ENCODE results near the gene FGD3.

The FGD3 gene

GRCh38 chr9:93027750-93028149 is 80.4 kb downstream of the FGD3 start:
- DNase-seq (ENCODE audit: low read depth, low spot score): no peak

DNA sequence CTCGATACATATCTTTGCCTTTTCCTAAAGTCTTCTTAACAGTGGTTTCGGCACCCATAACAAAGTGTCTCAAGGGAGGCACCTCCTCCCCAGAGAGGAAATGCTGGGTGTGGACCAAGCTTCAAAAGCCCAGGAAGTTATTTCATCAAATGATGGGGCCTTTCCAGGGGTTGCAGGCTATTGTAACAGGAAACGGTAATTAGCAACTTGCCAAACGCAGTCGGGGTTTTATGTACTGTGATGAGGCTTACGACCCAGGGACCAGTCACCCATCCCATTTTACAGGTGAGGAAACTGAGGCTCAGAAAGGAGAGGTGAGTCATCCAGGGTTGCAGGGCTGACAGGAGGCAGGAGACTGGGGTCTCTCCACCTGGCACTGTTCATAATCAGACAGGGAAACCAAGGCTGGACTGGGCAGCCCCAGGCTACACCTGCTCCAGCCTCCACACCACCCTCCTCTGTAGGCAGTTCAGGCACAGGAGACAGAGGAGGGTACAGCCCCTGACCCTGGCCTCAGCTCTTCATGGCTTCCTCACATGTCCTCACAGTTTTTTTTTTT is 81.2 kb downstream of the FGD3 start:
- DNase-seq (ENCODE audit: low read depth, low spot score): peak; percentile 37

GRCh38 chr9:93030642-93031628 is 83.6 kb downstream of the FGD3 start:
- no peak for DNase-seq (ENCODE audit: low read depth, low spot score)

GRCh38 chr9:93031629-93032430 is 84.5 kb downstream of the FGD3 start:
- no peak for DNase-seq (ENCODE audit: low read depth, low spot score)

- no peak for DNase-seq (ENCODE audit: low read depth, low spot score)
Observed at GRCh38 chr9:93032545-93032944, 85.2 kb downstream of the FGD3 start.

DNA sequence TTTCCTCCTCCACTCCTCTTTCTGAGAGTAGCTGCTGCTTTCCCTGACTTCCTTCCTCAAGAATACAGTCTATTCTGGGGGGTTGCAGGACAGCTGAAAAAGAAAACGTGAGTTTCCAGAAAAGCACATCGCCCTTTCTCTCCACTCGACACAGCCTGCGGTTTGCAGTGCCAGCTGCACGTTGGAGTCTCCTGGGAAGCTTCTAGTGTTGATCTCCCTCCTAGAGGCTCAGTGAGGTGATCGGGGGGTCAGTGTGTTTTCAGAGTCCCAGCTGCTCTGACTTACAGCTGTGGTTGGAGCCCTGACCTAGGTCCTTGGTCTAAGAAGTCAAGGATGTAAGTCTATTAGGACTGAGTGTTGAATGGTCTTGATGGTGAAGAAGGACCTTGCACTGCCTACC is 86.2 kb downstream of the FGD3 start:
- no peak for DNase-seq (ENCODE audit: low read depth, low spot score)

DNA sequence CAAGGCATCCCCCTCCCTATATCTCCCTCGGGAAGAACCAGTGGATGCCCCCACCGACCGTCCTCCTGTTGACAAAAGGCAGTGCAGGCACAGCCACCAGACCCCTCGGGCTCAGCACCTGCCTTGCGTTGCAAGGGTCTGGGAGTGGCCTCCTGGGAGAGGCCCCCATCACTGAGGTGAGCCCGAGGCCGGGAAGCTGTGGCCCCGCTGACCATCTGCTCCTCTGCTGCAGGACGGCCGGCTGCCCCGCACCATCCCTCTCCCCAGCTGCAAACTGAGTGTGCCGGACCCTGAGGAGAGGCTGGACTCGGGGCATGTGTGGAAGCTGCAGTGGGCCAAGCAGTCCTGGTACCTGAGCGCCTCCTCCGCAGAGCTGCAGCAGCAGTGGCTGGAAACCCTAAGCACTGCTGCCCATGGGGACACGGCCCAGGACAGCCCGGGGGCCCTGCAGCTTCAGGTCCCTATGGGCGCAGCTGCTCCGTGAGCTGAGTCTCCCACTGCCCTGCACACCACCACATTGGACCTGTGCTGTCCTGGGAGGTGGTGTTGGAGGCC is 87.9 kb downstream of the FGD3 start:
- DNase-seq (ENCODE audit: low read depth, low spot score): no peak

GRCh38 chr9:93035821-93036351 is 88.6 kb downstream of the FGD3 start:
- no peak for DNase-seq (ENCODE audit: low read depth, low spot score)

GRCh38 chr9:93036887-93037475 is 89.7 kb downstream of the FGD3 start:
- DNase-seq (ENCODE audit: low read depth, low spot score): no peak

DNA sequence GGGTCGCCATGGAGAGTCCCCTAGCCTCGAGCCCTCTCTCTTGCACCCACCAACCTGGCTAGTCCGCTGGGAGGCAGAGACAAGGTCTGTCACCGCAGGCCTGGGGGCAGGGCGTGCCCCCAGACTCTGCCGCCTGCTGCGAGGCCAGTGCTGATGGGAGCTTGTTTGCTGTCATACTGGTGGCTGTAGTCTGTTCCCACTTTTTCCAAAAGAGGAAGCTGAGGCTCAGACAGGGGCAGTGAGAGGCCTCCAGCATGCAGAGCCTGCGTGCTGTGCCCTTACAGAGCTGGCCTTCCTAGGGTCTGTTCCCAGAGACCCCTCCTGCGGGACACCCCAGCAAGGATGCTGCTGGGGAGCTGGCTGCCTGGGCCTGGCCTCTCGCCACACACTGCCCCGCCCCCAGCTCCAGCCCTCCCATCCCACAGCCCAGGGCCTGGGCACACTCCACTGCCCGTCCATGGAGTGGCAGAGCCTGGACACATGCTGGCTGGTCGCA is 90.2 kb downstream of the FGD3 start:
- DNase-seq (ENCODE audit: low read depth, low spot score): no peak

GRCh38 chr9:93038918-93039317 is 91.6 kb downstream of the FGD3 start:
- no peak for DNase-seq (ENCODE audit: low read depth, low spot score)

DNA sequence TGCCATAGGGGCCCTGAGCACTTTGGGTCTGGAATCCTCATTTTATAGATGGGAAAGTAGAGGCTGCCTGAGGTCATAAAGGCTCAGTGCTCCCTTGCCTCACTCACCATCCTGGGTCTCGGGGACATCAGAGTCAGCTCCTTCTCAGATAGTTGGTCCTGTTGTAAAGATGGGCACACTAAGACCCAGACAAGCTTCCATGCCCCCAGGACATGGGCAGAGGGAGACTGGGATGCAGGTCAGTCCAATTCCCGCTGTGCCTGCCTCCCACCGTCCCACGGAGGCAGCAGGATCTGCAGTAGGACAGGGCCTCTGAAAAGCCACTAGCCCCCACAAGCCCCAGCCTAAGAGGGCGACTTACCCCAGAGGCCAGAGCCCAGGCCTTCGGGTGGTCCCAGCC is 92.1 kb downstream of the FGD3 start:
- DNase-seq (ENCODE audit: low read depth, low spot score): no peak

DNA sequence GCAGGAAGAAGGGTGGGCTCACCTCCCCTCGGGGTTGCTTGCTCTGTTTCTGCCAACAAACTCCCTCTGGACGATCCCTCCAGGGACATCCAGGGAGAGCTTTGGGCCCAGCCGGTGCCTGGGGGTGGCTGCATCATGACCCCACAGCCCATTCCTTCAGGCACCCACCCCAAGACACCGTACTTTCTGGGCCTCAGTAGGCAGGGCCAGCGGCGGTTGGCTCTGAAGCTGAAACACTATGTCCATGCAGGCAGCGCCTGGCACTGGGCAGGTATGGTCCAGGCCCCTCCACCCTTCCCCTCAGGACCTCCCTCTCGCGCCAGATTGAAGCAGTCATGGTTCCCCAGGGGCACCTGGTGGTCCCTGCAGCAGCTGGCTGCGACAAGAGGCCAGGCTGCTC is 92.7 kb downstream of the FGD3 start:
- no peak for DNase-seq (ENCODE audit: low read depth, low spot score)

DNA sequence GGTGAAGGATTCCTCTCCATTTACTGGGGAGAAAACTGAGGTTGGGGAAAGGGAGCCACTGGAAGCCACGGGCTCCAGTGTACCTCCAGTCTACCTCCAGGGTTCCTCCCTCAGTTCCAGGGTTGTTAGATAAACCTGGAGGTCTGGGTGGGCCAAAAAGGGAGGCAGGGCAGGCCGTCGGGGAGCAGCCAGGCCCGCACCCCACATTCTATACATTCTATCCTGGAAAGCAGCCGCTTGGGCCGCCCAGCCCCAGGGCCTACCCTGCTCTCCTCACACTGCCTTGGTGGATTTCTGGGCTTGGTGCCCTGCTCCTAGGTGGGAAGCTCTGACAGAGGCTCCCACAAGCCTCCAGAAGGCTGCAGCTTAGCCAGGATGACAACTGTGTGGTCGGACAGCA is 93.1 kb downstream of the FGD3 start:
- no peak for DNase-seq (ENCODE audit: low read depth, low spot score)

- no peak for DNase-seq (ENCODE audit: low read depth, low spot score)
Observed at GRCh38 chr9:93041108-93041802, 93.9 kb downstream of the FGD3 start.

GRCh38 chr9:93043122-93043521 is 95.8 kb downstream of the FGD3 start:
- no peak for DNase-seq (ENCODE audit: low read depth, low spot score)

DNA sequence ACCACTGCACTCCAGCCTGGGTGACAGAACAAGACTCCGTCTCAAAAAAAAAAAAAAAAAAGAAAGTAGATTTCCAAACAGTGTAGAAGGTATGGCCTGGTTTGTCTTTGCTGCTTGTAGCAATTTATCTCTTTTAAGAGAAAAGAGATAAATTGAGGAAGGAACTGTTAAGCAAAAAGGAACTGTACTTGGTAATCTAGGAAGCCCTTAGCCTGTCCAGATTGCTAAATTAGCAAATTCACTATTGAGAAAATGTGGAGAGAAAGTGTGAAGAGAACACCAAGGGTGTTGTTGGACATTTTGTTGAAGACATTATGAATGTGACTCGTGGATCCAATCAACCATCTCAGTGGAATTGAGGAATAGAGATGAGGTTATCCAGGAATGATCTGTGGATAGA is 98.2 kb downstream of the FGD3 start:
- no peak for DNase-seq (ENCODE audit: low read depth, low spot score)

DNA sequence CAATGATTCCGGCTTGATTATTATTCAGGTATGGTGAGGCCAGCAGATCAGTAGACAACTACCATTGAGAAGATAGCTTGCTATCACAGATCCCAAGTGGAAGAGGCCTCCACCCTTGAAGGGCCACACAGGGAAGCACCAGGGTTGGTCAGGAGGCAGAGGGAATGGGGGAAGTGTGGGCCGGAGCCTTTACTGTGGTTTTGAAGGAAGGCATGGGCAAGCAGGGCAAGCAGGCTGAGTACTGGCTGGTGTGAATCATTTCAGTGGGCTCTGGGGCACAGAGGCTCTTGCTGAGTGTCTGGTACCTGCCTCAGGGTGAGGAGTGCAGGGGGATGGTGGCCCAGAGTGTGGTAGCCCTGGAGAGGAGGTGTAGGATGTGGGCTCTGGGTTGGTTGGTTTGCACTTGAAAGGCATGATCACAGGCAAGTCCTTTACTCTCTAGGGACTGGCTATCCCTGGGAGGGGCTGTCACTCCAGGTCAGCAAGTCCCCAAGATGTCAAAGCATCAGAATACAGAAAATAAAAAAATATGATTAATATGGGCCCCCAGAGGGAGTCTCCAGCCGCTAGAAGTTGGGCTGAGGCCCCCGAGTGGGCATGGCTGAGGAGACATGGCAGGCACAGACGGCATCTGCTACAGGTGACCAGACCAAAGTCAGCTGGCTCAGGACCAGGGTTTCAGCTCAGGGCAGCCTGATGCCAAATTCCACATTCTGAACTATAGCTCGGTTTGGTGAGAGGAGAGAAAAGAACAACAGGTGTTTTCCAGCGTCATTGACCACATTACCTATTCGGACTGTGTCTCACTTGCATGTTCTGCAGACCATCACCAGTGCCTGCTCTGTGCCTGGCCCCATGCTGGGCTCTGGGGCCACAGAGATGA is 101.5 kb downstream of the FGD3 start:
- DNase-seq (ENCODE audit: low read depth, low spot score): no peak

DNA sequence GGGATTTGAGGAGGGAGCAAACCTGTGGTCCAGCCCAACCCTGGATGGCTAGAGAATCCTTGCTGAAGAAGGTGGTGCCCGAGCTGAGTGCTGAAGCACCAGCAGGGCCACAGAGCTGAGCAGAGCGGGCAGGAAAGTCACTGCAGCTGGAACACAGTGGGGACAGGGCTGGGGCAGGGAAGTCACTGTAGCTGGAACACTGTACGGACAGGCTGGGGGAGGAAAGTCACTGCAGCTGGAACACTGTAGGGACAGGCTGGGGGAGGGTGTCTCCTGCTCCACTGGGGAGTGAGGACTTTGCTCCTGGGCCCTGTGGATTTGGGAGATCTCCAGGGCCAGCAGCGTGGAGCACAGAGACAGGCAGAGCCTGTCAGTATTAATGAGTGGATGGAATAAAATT is 102.2 kb downstream of the FGD3 start:
- DNase-seq (ENCODE audit: low read depth, low spot score): no peak

DNA sequence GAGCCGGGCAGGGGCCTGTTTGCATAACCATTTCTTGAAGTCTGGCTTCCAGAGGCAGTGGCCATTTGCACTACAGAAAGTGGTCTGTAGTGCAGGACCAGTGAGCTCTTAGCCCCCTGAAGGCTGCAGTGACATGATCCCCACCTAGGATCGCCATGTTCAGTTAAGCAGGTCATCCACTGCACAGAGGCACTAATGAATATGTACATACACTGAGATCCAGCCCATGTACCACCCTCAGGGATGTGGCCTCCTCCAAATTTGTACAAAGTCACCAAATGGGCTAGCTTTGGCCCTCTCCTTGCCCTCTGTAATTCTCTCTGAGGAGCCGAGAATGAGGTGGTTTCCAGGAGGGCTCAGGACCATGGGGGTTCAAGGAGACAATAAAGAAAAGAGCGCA is 102.9 kb downstream of the FGD3 start:
- no peak for DNase-seq (ENCODE audit: low read depth, low spot score)
